Measurements from ENCODE around the gene GRK3.
"Not testable (repeated sequence)": the region's sequence is repeated elsewhere in the genome, so short reads cannot be mapped to it uniquely, and the experiment has no call there.

GRK3 gene

GRCh38 chr22:25702571-25703167 lies 138.2 kb downstream of the GRK3 start:
- DNase-seq: no peak

DNA sequence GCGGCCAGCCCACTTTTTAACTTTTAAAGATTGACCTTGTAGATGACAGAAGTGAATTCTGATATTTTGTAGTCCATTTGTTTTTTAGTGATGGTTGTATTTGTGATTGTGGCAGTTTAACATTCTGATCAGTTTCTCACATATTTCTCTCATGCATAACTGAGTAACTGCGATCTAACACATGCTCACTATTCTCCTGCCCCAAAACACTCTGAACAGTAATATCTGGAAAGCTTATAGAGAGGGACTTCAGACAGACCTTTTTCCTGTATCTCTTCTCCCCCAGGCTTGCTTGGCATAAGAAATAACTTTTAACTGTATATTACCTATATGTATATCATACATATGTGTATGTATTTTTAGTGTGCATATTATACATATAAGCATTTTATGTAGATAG lies 140.2 kb downstream of the GRK3 start:
- no peak for DNase-seq

- DNase-seq: no peak
Observed at GRCh38 chr22:25706197-25706596, 141.7 kb downstream of the GRK3 start.

GRCh38 chr22:25708430-25708829 lies 144.0 kb downstream of the GRK3 start:
- not testable (repeated sequence) for DNase-seq

GRCh38 chr22:25709758-25710157 lies 145.3 kb downstream of the GRK3 start:
- DNase-seq: no peak

DNA sequence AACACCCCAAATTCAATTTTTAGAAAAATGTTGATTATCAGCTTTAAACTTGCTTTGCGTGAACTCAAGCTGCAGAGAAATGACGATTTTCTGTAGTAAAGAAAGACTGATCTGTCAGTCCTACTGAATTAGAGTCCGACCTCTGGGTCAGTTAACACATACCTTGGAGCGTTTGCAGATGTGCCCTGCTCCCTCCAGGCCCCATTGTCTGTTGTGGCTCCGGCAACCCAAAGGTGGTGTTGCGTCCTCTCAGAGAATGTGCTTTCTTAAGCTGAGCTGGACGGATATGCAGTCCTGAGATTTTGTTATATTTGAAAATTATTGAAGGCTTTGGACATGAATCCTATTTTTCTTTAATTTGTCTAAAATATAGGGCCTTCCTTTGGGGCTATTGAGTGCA lies 146.0 kb downstream of the GRK3 start:
- no peak for DNase-seq

- DNase-seq: no peak
Observed at GRCh38 chr22:25711491-25711890, 147.0 kb downstream of the GRK3 start.

- no peak for DNase-seq
Observed at GRCh38 chr22:25712661-25713400, 148.4 kb downstream of the GRK3 start.

DNA sequence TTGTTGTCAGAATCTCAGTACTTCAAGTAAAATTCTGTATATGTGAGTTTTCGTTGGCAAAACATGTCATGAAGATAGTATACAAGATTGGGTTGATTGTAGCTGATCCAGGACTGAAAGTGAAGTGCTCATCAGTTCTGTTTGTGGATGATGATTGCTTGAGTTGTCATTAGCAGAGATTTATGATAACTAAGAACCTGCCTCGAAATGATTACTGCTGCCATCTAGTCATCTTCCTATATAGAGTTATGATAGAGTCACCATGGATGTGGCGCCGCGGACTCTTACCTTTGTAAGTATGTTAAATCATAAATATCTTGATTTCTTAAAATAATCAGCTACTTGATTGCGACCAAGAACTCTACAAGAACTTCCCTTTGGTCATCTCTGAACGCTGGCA lies 149.6 kb downstream of the GRK3 start:
- DNase-seq: no peak

GRCh38 chr22:25714739-25715138 lies 150.3 kb downstream of the GRK3 start:
- no peak for DNase-seq

DNA sequence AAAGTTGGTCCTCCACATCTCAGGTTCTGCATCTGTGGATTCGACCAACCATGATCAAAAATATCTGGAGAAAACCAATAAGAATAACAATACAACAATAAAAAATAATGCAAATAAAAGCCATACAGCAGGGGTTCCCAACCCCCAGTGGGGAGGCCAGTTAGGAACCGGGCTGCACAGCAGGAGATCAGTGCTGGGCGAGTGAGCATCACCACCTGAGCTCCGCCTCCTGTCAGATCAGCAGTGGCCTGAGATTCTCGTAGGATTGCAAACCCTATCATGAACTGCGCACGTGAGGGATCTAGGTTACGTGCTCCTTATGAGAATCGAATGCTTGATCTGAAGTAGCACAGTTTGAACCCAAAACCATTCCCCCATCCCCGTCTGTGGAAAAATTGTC lies 152.2 kb downstream of the GRK3 start:
- DNase-seq: no peak

- DNase-seq: no peak
Observed at GRCh38 chr22:25718135-25718840, 153.8 kb downstream of the GRK3 start.

DNA sequence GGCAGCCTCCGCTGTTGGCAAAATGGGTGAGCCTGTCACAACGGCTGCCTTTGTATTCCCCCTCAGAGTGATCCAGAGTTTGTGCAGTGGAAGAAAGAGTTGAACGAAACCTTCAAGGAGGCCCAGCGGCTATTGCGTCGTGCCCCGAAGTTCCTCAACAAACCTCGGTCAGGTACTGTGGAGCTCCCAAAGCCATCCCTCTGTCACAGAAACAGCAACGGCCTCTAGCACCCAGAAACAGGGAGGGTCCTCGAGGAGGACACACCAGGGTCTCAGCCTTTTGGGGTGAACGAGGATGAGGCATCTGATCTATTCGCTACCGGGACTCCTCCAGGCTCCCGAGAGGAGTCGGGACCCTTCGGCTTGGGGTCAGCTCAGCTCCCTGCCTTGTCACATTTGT lies 157.7 kb downstream of the GRK3 start:
- DNase-seq: no peak

GRCh38 chr22:25722626-25723025 lies 158.2 kb downstream of the GRK3 start:
- DNase-seq: no peak

GRCh38 chr22:25726241-25726640 lies 161.8 kb downstream of the GRK3 start:
- DNase-seq: no peak

GRCh38 chr22:25728071-25728470 lies 163.6 kb downstream of the GRK3 start:
- no peak for DNase-seq

GRCh38 chr22:25729016-25729995 lies 164.8 kb downstream of the GRK3 start:
- DNase-seq: no peak

- DNase-seq: no peak
Observed at GRCh38 chr22:25735650-25736049, 171.2 kb downstream of the GRK3 start.

- no peak for DNase-seq
Observed at GRCh38 chr22:25736378-25737011, 172.0 kb downstream of the GRK3 start.

- no peak for DNase-seq
Observed at GRCh38 chr22:25739659-25740344, 175.3 kb downstream of the GRK3 start.

DNA sequence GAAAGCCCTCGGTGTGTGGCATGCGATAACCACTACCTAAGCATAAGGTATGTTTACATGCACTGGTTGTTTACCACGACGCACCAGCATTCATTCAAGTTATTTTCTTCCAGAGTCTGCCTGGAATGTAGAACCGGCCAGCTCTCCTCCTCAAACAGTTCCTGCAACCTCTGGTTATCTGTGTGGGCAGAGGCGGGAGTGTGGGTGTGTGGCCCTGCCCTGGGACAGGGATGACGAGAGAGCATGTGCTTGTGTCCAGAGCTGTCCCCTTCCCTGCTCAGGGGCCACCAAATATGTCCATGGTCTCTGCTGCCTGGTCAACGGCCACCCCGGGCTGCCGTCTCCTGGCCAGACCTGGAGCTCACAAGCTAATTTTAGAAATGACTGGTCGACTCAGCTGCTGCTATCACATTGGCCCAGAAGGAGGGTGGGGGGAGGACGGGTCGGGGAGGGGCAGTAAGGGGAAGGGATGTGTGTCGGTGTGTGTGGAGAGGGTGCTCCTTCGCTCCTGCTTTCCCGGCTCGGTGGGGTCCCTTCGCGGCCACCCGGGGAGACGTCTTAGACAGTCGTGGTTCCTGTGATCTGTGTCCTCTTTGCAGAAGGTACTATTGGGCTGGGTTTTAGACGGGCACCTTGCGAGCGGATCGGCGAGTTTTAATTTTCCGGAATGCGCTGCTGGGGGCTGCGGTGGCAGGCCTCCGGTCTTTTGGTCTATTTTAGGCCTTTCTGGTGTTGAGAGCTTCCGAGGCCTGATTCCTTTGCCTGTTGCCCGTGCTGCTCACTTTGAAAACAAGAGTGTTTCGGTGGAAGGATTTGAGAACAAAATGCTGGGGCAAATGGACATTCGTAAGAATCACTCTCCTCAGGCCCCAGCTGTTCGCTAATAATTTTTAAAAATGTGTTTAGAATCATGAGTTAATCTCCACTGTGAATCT lies 177.5 kb downstream of the GRK3 start, which contains the start of gene MYO18B:
TSS of gene MYO18B (plus strand) at position 497 of the 935 bp plus-strand sequence. CDS start 18,905 bp downstream, outside the sequence.
- DNase-seq: no peak
